Osteocyte (in vitro differentiated cells): Measurements from ENCODE around the gene PYDC2. TPM values are rescaled to one million over a fixed set of nuclear protein-coding genes. Genes with fewer than 3 reads are reported as not detected.

Experiments
- DNase-seq: peaks from one replicate; pipeline ENCODE4 v3.0.0; 2021; ENCODE audit warnings: mixed read lengths; ENCODE audit not compliant: unreplicated experiment; ENCODE audit errors: extremely low spot score
- H3K27ac Mint-ChIP-seq: one replicate; pipeline ENCODE4 v1.8.0; 2021; ENCODE audit warnings: mild to moderate bottlenecking, mixed read lengths; ENCODE audit not compliant: unreplicated experiment
- H3K27me3 Mint-ChIP-seq: one replicate; pipeline ENCODE4 v1.8.0; 2021; ENCODE audit warnings: mixed read lengths; ENCODE audit not compliant: unreplicated experiment
- H3K36me3 Mint-ChIP-seq: one replicate; pipeline ENCODE4 v1.8.0; 2021; ENCODE audit warnings: mixed read lengths; ENCODE audit not compliant: unreplicated experiment
- H3K4me1 Mint-ChIP-seq: one replicate; pipeline ENCODE4 v1.8.0; 2021; ENCODE audit warnings: mixed read lengths; ENCODE audit not compliant: unreplicated experiment
- H3K4me3 Mint-ChIP-seq: one replicate; pipeline ENCODE4 v1.8.0; 2021; ENCODE audit warnings: mild to moderate bottlenecking, moderate library complexity, mixed read lengths; ENCODE audit not compliant: unreplicated experiment
- H3K9me3 Mint-ChIP-seq: one replicate; pipeline ENCODE4 v1.8.0; 2021; ENCODE audit warnings: mixed read lengths; ENCODE audit not compliant: unreplicated experiment
- long read RNA-seq: library from polyadenylated mRNA; unstranded; transcript quantifications from one replicate; pipeline ENCODE4 v2.0.0, GENCODE V29; 2021
- total RNA-seq: library from RNA; stranded (reverse); gene quantifications from 2 replicates; pipeline ENCODE4 v1.2.1, GENCODE V29; 2021
- TF ChIP-seq, protein P1 (sequence below): fragments of 200-600 bp; sonication (generic); IDR thresholded peaks from 2 replicates; pipeline ENCODE4 v1.5.0; 2021; ENCODE audit warnings: antibody characterized with exemption, mild to moderate bottlenecking, moderate library complexity

Gene PYDC2
- not detected in 2 replicates for total RNA-seq
- long read RNA-seq, result 0 reads

DNA sequence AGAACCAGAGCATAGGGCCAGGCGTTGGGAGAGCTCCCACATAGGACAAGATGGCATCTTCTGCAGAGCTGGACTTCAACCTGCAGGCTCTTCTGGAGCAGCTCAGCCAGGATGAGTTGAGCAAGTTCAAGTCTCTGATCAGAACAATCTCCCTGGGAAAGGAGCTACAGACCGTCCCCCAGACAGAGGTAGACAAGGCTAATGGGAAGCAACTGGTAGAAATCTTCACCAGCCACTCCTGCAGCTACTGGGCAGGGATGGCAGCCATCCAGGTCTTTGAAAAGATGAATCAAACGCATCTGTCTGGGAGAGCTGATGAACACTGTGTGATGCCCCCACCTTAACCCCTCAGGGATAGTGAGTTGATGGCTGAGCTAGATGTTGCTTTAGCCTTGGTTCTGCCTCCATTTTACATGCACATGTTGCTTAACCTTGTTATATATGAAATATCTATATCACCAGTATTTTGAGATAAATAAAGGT lies at the start of gene PYDC2:
Gene PYDC2 (plus strand): TSS at position 51 of the 483 bp plus-strand sequence. CDS start 0 bp downstream, at position 51.
- Mint-ChIP-seq H3K36me3 (no peaks in the 10 kb centered on the region), H3K9me3 (no peaks in the 10 kb centered on the region), H3K27me3 (peaks cover 9% of the 10 kb centered on the region), H3K4me1 (no peaks in the 10 kb centered on the region), H3K4me3 (no peak within 1 kb of the TSS), H3K27ac (no peak within 1 kb of the TSS)
- DNase-seq, result no peak
- TF ChIP-seq, protein P1, sequence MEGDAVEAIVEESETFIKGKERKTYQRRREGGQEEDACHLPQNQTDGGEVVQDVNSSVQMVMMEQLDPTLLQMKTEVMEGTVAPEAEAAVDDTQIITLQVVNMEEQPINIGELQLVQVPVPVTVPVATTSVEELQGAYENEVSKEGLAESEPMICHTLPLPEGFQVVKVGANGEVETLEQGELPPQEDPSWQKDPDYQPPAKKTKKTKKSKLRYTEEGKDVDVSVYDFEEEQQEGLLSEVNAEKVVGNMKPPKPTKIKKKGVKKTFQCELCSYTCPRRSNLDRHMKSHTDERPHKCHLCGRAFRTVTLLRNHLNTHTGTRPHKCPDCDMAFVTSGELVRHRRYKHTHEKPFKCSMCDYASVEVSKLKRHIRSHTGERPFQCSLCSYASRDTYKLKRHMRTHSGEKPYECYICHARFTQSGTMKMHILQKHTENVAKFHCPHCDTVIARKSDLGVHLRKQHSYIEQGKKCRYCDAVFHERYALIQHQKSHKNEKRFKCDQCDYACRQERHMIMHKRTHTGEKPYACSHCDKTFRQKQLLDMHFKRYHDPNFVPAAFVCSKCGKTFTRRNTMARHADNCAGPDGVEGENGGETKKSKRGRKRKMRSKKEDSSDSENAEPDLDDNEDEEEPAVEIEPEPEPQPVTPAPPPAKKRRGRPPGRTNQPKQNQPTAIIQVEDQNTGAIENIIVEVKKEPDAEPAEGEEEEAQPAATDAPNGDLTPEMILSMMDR, result no peak

DNA sequence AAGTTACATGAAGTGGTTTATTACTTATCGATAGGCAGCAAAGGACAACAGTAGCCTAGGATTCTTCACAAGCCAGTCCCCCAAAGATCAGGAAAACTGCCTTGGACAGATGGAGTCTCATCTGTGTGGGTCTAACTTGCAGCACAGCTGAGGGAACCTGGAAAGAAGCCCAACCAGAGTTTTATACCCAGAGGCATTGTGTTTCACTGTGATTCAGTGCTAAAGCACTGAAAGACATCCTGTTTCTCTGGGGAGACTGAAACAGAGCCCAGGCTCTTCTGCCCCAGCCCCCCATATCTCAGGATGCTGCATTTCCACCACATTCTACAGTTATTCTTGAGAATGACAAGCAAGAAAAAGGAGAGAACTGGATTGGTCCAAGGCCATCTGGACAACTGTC lies 48.2 kb upstream of the PYDC2 start:
- TF ChIP-seq, protein P1, result no peak
- Mint-ChIP-seq H3K27ac (peak overlapping the region; percentile 75), H3K36me3 (peaks cover 6% of the 10 kb centered on the region), H3K9me3 (peaks cover 13% of the 10 kb centered on the region), H3K27me3 (no peaks in the 10 kb centered on the region), H3K4me3 (no peak overlapping the region), H3K4me1 (peaks cover 12% of the 10 kb centered on the region)
- no peak for DNase-seq

DNA sequence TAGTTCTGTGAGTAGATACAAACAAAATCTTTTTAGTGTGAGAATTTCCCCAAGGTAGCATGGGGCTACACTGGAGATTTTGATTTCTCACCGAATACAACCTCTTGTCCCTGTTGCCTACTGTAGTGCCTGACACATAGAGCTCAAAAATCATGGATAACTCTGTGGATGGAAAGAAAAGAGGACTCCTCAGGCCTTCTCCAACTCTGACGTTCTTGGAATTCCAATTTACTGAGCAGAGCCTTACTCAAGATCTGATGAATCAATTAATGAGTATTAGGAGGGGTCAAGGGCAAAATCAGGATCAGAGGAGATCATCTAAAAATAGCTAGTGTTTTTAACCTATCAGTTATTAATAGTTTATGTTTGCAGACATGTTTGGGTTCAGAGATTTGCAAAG lies 46.7 kb upstream of the PYDC2 start:
- DNase-seq, result no peak

DNA sequence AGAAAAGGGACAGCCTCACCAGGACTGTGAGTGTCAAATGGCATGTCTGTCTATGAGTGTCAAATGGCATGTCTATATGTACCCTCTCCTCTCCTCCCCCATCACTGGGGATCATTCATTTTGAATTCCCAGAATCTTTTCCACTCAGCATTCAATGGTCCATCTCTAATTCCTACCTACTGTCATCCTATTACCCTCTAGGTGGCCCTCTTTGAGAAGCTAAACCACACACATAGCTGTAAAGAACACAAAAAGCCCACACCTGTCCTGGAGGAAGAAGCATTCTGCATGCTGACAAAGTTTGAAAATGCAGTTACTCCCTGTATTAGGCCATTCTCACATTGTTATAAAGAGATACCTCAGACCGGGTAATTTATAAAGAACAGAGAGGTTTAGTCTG lies 46.2 kb upstream of the PYDC2 start:
- Mint-ChIP-seq H3K9me3 (peaks cover 4% of the 10 kb centered on the region), H3K27me3 (no peaks in the 10 kb centered on the region), H3K4me3 (no peak overlapping the region), H3K4me1 (peaks cover 12% of the 10 kb centered on the region), H3K36me3 (peaks cover 4% of the 10 kb centered on the region), H3K27ac (no peak overlapping the region)
- DNase-seq, result no peak
- TF ChIP-seq, protein P1, result no peak

More for the DNA sequence above, 46.7 kb upstream of the PYDC2 start:
- Mint-ChIP-seq H3K4me1 (peaks cover 12% of the 10 kb centered on the region), H3K9me3 (peaks cover 4% of the 10 kb centered on the region), H3K4me3 (no peak overlapping the region), H3K36me3 (peaks cover 4% of the 10 kb centered on the region), H3K27ac (no peak overlapping the region), H3K27me3 (no peaks in the 10 kb centered on the region)
- TF ChIP-seq, protein P1, result no peak

DNA sequence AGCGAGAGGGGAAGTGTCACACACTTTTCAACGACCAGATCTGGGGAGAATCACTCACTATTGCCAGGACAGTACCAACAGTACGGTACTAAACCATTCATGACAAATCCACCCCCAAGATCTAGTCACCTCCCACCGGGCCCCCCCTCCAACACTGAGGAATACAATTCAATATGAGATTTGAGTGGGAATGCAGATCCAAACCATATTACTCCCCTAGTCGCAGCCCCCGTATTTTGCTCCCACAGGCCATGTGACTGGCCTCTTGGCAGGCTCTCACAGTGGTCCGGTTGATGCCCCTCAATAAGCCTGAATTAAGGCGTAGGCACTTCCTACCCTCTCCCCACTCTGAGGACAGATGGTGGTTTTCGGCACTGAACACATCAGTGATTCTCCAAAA lies 45.4 kb upstream of the PYDC2 start:
- no peak overlapping the region for H3K27ac Mint-ChIP-seq
- H3K27me3 Mint-ChIP-seq, result peaks cover 6% of the 10 kb centered on the region
- TF ChIP-seq, protein P1, result no peak
- no peak for DNase-seq
- no peaks in the 10 kb centered on the region for H3K9me3 Mint-ChIP-seq
- peaks cover 12% of the 10 kb centered on the region for H3K4me1 Mint-ChIP-seq
- H3K36me3 Mint-ChIP-seq, result no peaks in the 10 kb centered on the region
- no peak overlapping the region for H3K4me3 Mint-ChIP-seq
